ENCODE results near the gene TIMP3. TPM values are rescaled to one million over a fixed set of nuclear protein-coding genes. Genes with fewer than 3 reads are reported as not detected.
"Not testable (repeated sequence)": the region's sequence is repeated elsewhere in the genome, so short reads cannot be mapped to it uniquely, and the experiment has no call there.

TIMP3 gene
- total RNA-seq, 1 donor from 2014 or later, result 493 TPM

- no peak for DNase-seq (ENCODE audit: low spot score)
These were observed 51.1 kb downstream of the TIMP3 start for GRCh38 chr22:32852395-32853251.

- no peak for DNase-seq (ENCODE audit: low spot score)
These were observed 52.2 kb downstream of the TIMP3 start for GRCh38 chr22:32853662-32854061.

- no peak for DNase-seq (ENCODE audit: low spot score)
These were observed 52.9 kb downstream of the TIMP3 start for GRCh38 chr22:32854351-32854804.

GRCh38 chr22:32855045-32855756 lies 53.7 kb downstream of the TIMP3 start:
- DNase-seq (ENCODE audit: low spot score), result no peak

- no peak for DNase-seq (ENCODE audit: low spot score)
These were observed 56.7 kb downstream of the TIMP3 start for GRCh38 chr22:32858121-32858703.

- no peak for DNase-seq (ENCODE audit: low spot score)
These were observed 57.5 kb downstream of the TIMP3 start for GRCh38 chr22:32858957-32859356.

- no peak for DNase-seq (ENCODE audit: low spot score)
These were observed 58.2 kb downstream of the TIMP3 start for GRCh38 chr22:32859743-32860142.

GRCh38 chr22:32861330-32861729 lies 59.8 kb downstream of the TIMP3 start:
- DNase-seq (ENCODE audit: low spot score), result no peak

GRCh38 chr22:32862083-32862482 lies 60.6 kb downstream of the TIMP3 start:
- DNase-seq (ENCODE audit: low spot score), result no peak

GRCh38 chr22:32862936-32863661 lies 61.6 kb downstream of the TIMP3 start:
- no peak for DNase-seq (ENCODE audit: low spot score)

GRCh38 chr22:32864041-32864440 lies 62.5 kb downstream of the TIMP3 start:
- DNase-seq (ENCODE audit: low spot score), result no peak

GRCh38 chr22:32864596-32864995 lies 63.1 kb downstream of the TIMP3 start:
- no peak for DNase-seq (ENCODE audit: low spot score)

- DNase-seq (ENCODE audit: low spot score), result no peak
These were observed 65.4 kb downstream of the TIMP3 start for GRCh38 chr22:32866953-32867352.

- no peak for DNase-seq (ENCODE audit: low spot score)
These were observed 67.4 kb downstream of the TIMP3 start for GRCh38 chr22:32868946-32869345.

- DNase-seq (ENCODE audit: low spot score), result no peak
These were observed 69.0 kb downstream of the TIMP3 start for GRCh38 chr22:32870474-32870873.

GRCh38 chr22:32873604-32874003 lies 72.1 kb downstream of the TIMP3 start:
- not testable (repeated sequence) for DNase-seq (ENCODE audit: low spot score)

- no peak for DNase-seq (ENCODE audit: low spot score)
These were observed 72.9 kb downstream of the TIMP3 start for GRCh38 chr22:32874385-32874784.

GRCh38 chr22:32874976-32875375 lies 73.5 kb downstream of the TIMP3 start:
- no peak for DNase-seq (ENCODE audit: low spot score)

GRCh38 chr22:32876516-32876915 lies 75.0 kb downstream of the TIMP3 start:
- DNase-seq (ENCODE audit: low spot score), result no peak

GRCh38 chr22:32877196-32877595 lies 75.7 kb downstream of the TIMP3 start:
- DNase-seq (ENCODE audit: low spot score), result no peak

GRCh38 chr22:32879550-32879949 lies 78.0 kb downstream of the TIMP3 start:
- no peak for DNase-seq (ENCODE audit: low spot score)

Data from mesenteric fat pad (tissue), 1 donor.